HepG2 (cell line): ENCODE measurements around the gene KLHL3. TPM values are rescaled to one million over a fixed set of nuclear protein-coding genes. Genes with fewer than 3 reads are reported as not detected.

Experiments
- ATAC-seq: fragments of 200-7000 bp; cut with Tn5 transposase; 3 replicates; pipeline ENCODE4 v1.9.1; 2020; ENCODE audit warnings: mild to moderate bottlenecking, moderate library complexity
- BruUV-seq: library from RNA; stranded (reverse); fragments of 400-500 nt; replicated peaks from 2 replicates; lab custom pipeline; 2021; lab: Mats Ljungman, UMichigan
- CTCF ChIA-PET: fragments of 300-600 bp; formaldehyde crosslinking; extraction: SDS; loops from one replicate; lab custom pipeline; 2021; ENCODE audit warnings: low total read pairs, inconsistent platforms, low intra/inter-chr PET ratio; lab: Yijun Ruan, JAX
- POLR2A ChIA-PET: fragments of 350-600 bp; sonication (Branson Sonifier 250); formaldehyde crosslinking; loops from one replicate; lab custom pipeline; 2020; ENCODE audit warnings: antibody characterized with exemption, inconsistent platforms; lab: Yijun Ruan, JAX
- DNase-seq: peaks from one replicate; pipeline ENCODE4 v3.0.0-alpha.2; 2015; ENCODE audit warnings: low spot score
- FAIRE-seq: peaks from 3 replicates; lab custom pipeline; 2011; peaks lifted over from hg19 to GRCh38; lab: Jason Lieb, UNC
- H2AFZ ChIP-seq: one replicate; pipeline ENCODE4 v1.6.1; 2011; ENCODE audit warnings: low read length, inconsistent platforms
- H3K27ac ChIP-seq: fragments of 300-600 bp; 3 replicates; pipeline ENCODE4 v1.8.0; 2011; ENCODE audit warnings: mixed run types, mild to moderate bottlenecking, mixed read lengths, low read length, inconsistent platforms; ENCODE audit not compliant: insufficient read depth; ENCODE audit errors: extremely low read length
- H3K27me3 ChIP-seq, 2 experiments: fragments of 200-600 bp in 1 of 2; 2 replicates in 1 of 2; 3 replicates in 1 of 2; pipeline versions ENCODE4 v1.6.0 to v1.8.0; 2011; ENCODE audit warnings: low read length in 2 of 2, mild to moderate bottlenecking in 2 of 2, moderate library complexity in 2 of 2, inconsistent platforms in 1 of 2; ENCODE audit not compliant: insufficient read depth in 2 of 2, control insufficient read depth in 1 of 2
- H3K36me3 ChIP-seq, 2 experiments: fragments of 200-600 bp in 1 of 2; replicated peaks in 1 of 2; 2 replicates in 1 of 2; 3 replicates in 1 of 2; pipeline versions ENCODE4 v1.5.1 to v1.8.0; 2011; ENCODE audit warnings: low read length in 2 of 2, inconsistent platforms in 1 of 2; ENCODE audit not compliant: insufficient read depth in 2 of 2, control insufficient read depth in 1 of 2
- H3K4me1 ChIP-seq: 2 replicates; pipeline ENCODE4 v1.5.1; 2012; ENCODE audit warnings: low read length, inconsistent platforms; ENCODE audit not compliant: insufficient read depth
- H3K4me2 ChIP-seq: 2 replicates; pipeline ENCODE4 v1.6.0; 2011; ENCODE audit warnings: low read depth, low read length, inconsistent platforms
- H3K4me3 ChIP-seq, 3 experiments: fragments of 200-600 bp in 1 of 3; sonication (generic), shearing (Covaris generic) in 1 of 3; replicated peaks in 1 of 3; 2 replicates each; pipeline ENCODE4 v1.5.1; 2011 to 2016; ENCODE audit warnings: low read length in 3 of 3, inconsistent platforms in 2 of 3, low read depth in 2 of 3, mild to moderate bottlenecking in 2 of 3, control low read depth in 1 of 3, mixed read lengths in 1 of 3; ENCODE audit not compliant: insufficient read depth in 1 of 3
- H3K79me2 ChIP-seq: one replicate; pipeline ENCODE4 v1.6.1; 2011; ENCODE audit warnings: low read length, inconsistent platforms; ENCODE audit not compliant: insufficient read depth
- H3K9ac ChIP-seq: 2 replicates; pipeline ENCODE4 v1.6.0; 2011; ENCODE audit warnings: mild to moderate bottlenecking, low read depth, low read length, inconsistent platforms; ENCODE audit not compliant: insufficient read depth
- H3K9me3 ChIP-seq: 2 replicates; pipeline ENCODE4 v1.5.1; 2012; ENCODE audit warnings: mild to moderate bottlenecking, low read length
- H4K20me1 ChIP-seq: 2 replicates; pipeline ENCODE4 v1.6.0; 2011; ENCODE audit warnings: inconsistent platforms, mild to moderate bottlenecking, low read length, moderate library complexity; ENCODE audit not compliant: insufficient read depth
- ZKSCAN1 ChIP-seq: fragments of 150-350 bp; IDR thresholded peaks from 2 replicates; pipeline ENCODE4 v1.6.1; 2014; ENCODE audit warnings: low read length
- ZKSCAN5 ChIP-seq: sonication (generic); formaldehyde crosslinking; IDR thresholded peaks from 2 replicates; pipeline ENCODE4 v1.5.1; 2020; ENCODE audit warnings: mild to moderate bottlenecking, missing genetic modification reagents
- WGBS: methylation state at CpG from one replicate; pipeline ENCODE4 v1.1.6; 2017; ENCODE audit warnings: low lambda C conversion rate; 5-methylcytosine and 5-hydroxymethylcytosine counted together
- in situ Hi-C: cut with HindIII; loops from 2 replicates; pipeline ENCODE4 v1.10.0; 2017; ENCODE audit warnings: low pct_unique_long_range_greater_than_20kb; ENCODE audit not compliant: extremely low pct_ligation_motif_present
- intact Hi-C: fragments of 100-400 bp; cut with micrococcal nuclease; formaldehyde crosslinking; loops from one replicate; pipeline ENCODE4 v1.10.0; 2022; ENCODE audit not compliant: unreplicated experiment
- polyA plus RNA-seq, 8 experiments: library from polyadenylated mRNA; depleted of rRNA in 3 of 8; stranded (reverse) in 7 of 8; unstranded in 1 of 8; fragments of >200 nt; fragmentation: Illumina TruSeq in 4 of 8; extraction: Trizol in 4 of 8; gene quantifications; 2 replicates each; pipeline versions ENCODE4 v1.2.1 to v1.2.3, GENCODE V29; 2011 to 2016; ENCODE audit warnings: low read depth in 4 of 8, missing spikeins in 1 of 8, mixed read lengths in 1 of 8; ENCODE audit not compliant: insufficient read depth in 1 of 8
- total RNA-seq, 5 experiments: library from RNA; depleted of rRNA; stranded (reverse); fragments of >200 nt; fragmentation: Illumina TruSeq; extraction: Trizol; gene quantifications; 2 replicates each; pipeline ENCODE4 v1.2.3, GENCODE V29; 2016; ENCODE audit warnings: low read depth in 1 of 5
- TF ChIP-seq, protein P1 (sequence below), 2 experiments: sonication (generic) in 1 of 2; formaldehyde crosslinking in 1 of 2; IDR thresholded peaks; 2 replicates each; pipeline versions ENCODE4 v1.5.1 to v1.6.1; 2011 to 2020; ENCODE audit warnings: borderline replicate concordance in 1 of 2, low read depth in 1 of 2, low read length in 1 of 2, mild to moderate bottlenecking in 1 of 2, missing genetic modification reagents in 1 of 2, moderate library complexity in 1 of 2
- TF ChIP-seq, protein P2 (sequence below): sonication (generic); formaldehyde crosslinking; IDR thresholded peaks from 2 replicates; pipeline ENCODE4 v1.8.0; 2022; ENCODE audit warnings: mild to moderate bottlenecking, missing genetic modification reagents, borderline replicate concordance
- TF ChIP-seq, protein P3 (sequence below): sonication (generic); formaldehyde crosslinking; IDR thresholded peaks from 2 replicates; pipeline ENCODE4 v1.8.0; 2022; ENCODE audit warnings: missing genetic modification reagents, mild to moderate bottlenecking, borderline replicate concordance
- TF ChIP-seq, protein P4 (sequence below): sonication (generic); formaldehyde crosslinking; IDR thresholded peaks from 2 replicates; pipeline ENCODE4 v1.9.0; 2021; ENCODE audit warnings: mild to moderate bottlenecking, missing genetic modification reagents

The KLHL3 gene
- total and polyA plus RNA-seq, 2 of the 13 experiments (the other 11 are each of a cell fraction or from before 2014, with no cell fraction given) = 0.02 to 0.08 TPM

DNA sequence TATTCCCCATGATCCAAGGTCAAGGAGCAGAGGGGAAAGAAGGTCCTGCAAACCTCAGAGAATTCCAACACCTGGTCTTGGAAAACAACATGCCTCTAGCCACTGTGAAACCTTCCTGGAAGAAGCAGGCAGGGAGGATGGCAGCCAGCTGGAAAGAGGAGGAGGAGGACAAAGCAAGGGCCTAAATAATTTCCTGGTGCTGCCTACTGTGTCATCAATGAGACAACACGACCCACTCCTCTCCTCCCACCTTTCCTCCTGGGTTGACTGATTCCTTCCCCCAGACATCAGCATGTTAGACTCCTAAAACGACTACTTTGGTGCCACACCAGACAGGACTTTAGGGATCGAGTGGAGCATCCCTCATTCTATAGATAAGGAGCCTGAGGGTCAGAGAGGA lies 78.8 kb downstream of the KLHL3 start:
- Histone ChIP-seq H3K4me2 (no peak overlapping the region), H3K79me2 (no peaks in the 10 kb centered on the region), H4K20me1 (no peaks in the 10 kb centered on the region), H3K9me3 (no peaks in the 10 kb centered on the region), H3K4me1 (no peaks in the 10 kb centered on the region), H3K27me3 (no peaks in the 10 kb centered on the region), H3K9ac (no peak overlapping the region), H3K27ac (no peak overlapping the region), H3K4me3 (no peak overlapping the region), H2AFZ (no peak overlapping the region), H3K36me3 (no peaks in the 10 kb centered on the region)
- 19% methylated on average over 3 of the region's 3 CpGs for WGBS
- DNase-seq = no peak
- intact Hi-C loops = no loop called here
- POLR2A ChIA-PET = no interaction called here
- CTCF ChIA-PET = no interaction called here
- TF ChIP-seq, protein P1, sequence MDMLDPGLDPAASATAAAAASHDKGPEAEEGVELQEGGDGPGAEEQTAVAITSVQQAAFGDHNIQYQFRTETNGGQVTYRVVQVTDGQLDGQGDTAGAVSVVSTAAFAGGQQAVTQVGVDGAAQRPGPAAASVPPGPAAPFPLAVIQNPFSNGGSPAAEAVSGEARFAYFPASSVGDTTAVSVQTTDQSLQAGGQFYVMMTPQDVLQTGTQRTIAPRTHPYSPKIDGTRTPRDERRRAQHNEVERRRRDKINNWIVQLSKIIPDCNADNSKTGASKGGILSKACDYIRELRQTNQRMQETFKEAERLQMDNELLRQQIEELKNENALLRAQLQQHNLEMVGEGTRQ (IDR thresholded peaks at IDR 0.05; ENCODE audit: low read depth, low read length) = no peak
- TF ChIP-seq, protein P1 (CRISPR knock-in tag; IDR thresholded peaks at IDR 0.05; ENCODE audit: borderline replicate concordance) = no peak
- TF ChIP-seq, protein P2, sequence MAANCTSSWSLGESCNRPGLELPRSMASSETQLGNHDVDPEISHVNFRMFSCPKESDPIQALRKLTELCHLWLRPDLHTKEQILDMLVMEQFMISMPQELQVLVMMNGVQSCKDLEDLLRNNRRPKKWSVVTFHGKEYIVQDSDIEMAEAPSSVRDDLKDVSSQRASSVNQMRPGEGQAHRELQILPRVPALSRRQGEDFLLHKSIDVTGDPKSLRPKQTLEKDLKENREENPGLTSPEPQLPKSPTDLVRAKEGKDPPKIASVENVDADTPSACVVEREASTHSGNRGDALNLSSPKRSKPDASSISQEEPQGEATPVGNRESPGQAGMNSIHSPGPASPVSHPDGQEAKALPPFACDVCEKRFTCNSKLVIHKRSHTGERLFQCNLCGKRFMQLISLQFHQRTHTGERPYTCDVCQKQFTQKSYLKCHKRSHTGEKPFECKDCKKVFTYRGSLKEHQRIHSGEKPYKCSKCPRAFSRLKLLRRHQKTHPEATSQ (CRISPR knock-in tag) = no peak
- in situ Hi-C loops = no loop called here
- no TSS peak for BruUV-seq
- ATAC-seq = no peak
- FAIRE-seq = no peak

DNA sequence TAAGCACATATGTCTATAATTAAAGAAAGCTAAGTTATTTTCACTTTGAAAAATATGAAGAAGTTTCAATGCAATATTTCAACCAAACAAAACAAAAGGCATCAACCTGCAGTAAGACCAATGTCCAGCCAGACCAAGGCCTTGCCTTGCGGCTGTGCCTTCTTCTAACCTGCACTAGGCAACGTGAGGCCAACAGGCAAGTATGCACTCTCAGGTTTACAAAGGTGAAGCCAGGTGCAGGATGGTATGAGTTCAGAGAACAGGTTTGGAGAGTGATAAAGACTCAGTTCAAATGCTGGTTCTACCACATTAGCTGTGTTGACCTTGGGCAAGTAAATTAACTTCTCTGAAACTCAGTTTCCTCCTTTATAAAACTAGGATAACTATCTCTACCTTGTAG lies 79.3 kb downstream of the KLHL3 start:
- H3K79me2 ChIP-seq = no peaks in the 10 kb centered on the region
- ATAC-seq = no peak
- FAIRE-seq = no peak
- no peak overlapping the region for H3K4me2 ChIP-seq
- BruUV-seq = no TSS peak
- H4K20me1 ChIP-seq = no peaks in the 10 kb centered on the region
- H3K9ac ChIP-seq = no peak overlapping the region
- H2AFZ ChIP-seq = no peak overlapping the region
- H3K27me3 ChIP-seq = no peaks in the 10 kb centered on the region
- ChIA-PET CTCF (no interaction called here), POLR2A (no interaction called here)
- no peaks in the 10 kb centered on the region for H3K4me1 ChIP-seq
- 34% methylated on average over 2 of the region's 2 CpGs for WGBS
- no peak overlapping the region for H3K27ac ChIP-seq
- no peak overlapping the region for H3K4me3 ChIP-seq
- no peaks in the 10 kb centered on the region for H3K36me3 ChIP-seq
- in situ Hi-C loops = no loop called here
- no peaks in the 10 kb centered on the region for H3K9me3 ChIP-seq
- no peak for DNase-seq
- intact Hi-C loops = no loop called here
- TF ChIP-seq ZKSCAN1 = no peak
- TF ChIP-seq, protein P3, sequence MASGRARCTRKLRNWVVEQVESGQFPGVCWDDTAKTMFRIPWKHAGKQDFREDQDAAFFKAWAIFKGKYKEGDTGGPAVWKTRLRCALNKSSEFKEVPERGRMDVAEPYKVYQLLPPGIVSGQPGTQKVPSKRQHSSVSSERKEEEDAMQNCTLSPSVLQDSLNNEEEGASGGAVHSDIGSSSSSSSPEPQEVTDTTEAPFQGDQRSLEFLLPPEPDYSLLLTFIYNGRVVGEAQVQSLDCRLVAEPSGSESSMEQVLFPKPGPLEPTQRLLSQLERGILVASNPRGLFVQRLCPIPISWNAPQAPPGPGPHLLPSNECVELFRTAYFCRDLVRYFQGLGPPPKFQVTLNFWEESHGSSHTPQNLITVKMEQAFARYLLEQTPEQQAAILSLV (CRISPR knock-in tag) = no peak
- TF ChIP-seq, protein P4, sequence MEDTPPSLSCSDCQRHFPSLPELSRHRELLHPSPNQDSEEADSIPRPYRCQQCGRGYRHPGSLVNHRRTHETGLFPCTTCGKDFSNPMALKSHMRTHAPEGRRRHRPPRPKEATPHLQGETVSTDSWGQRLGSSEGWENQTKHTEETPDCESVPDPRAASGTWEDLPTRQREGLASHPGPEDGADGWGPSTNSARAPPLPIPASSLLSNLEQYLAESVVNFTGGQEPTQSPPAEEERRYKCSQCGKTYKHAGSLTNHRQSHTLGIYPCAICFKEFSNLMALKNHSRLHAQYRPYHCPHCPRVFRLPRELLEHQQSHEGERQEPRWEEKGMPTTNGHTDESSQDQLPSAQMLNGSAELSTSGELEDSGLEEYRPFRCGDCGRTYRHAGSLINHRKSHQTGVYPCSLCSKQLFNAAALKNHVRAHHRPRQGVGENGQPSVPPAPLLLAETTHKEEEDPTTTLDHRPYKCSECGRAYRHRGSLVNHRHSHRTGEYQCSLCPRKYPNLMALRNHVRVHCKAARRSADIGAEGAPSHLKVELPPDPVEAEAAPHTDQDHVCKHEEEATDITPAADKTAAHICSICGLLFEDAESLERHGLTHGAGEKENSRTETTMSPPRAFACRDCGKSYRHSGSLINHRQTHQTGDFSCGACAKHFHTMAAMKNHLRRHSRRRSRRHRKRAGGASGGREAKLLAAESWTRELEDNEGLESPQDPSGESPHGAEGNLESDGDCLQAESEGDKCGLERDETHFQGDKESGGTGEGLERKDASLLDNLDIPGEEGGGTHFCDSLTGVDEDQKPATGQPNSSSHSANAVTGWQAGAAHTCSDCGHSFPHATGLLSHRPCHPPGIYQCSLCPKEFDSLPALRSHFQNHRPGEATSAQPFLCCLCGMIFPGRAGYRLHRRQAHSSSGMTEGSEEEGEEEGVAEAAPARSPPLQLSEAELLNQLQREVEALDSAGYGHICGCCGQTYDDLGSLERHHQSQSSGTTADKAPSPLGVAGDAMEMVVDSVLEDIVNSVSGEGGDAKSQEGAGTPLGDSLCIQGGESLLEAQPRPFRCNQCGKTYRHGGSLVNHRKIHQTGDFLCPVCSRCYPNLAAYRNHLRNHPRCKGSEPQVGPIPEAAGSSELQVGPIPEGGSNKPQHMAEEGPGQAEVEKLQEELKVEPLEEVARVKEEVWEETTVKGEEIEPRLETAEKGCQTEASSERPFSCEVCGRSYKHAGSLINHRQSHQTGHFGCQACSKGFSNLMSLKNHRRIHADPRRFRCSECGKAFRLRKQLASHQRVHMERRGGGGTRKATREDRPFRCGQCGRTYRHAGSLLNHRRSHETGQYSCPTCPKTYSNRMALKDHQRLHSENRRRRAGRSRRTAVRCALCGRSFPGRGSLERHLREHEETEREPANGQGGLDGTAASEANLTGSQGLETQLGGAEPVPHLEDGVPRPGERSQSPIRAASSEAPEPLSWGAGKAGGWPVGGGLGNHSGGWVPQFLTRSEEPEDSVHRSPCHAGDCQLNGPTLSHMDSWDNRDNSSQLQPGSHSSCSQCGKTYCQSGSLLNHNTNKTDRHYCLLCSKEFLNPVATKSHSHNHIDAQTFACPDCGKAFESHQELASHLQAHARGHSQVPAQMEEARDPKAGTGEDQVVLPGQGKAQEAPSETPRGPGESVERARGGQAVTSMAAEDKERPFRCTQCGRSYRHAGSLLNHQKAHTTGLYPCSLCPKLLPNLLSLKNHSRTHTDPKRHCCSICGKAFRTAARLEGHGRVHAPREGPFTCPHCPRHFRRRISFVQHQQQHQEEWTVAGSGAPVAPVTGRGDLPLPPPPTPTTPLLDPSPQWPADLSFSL (CRISPR knock-in tag) = no peak
- no peak for TF ChIP-seq ZKSCAN5
